Common myeloid progenitor, CD34-positive (primary cell): Measurements from ENCODE around the gene MUC4.

Experiments
- CTCF ChIA-PET: fragments of 350-600 bp; sonication (Branson Sonifier 250); formaldehyde crosslinking; loops from one replicate; lab custom pipeline; 2021; ENCODE audit warnings: antibody characterized with exemption; lab: Charles Lee
- POLR2A ChIA-PET: fragments of 350-600 bp; sonication (Branson Sonifier 250); formaldehyde crosslinking; loops from one replicate; lab custom pipeline; 2021; ENCODE audit warnings: antibody characterized with exemption; lab: Charles Lee
- DNase-seq, 3 donors: peaks; one replicate each; pipeline versions ENCODE4 v3.0.0 to v3.0.0-alpha.2; 2013
- H3K27ac ChIP-seq, 2 experiments: 1 replicate in 1 of 2; 2 replicates in 1 of 2; pipeline ENCODE4 v1.7.0; 2013; ENCODE audit warnings: inconsistent platforms in 2 of 2, low read length in 2 of 2, mild to moderate bottlenecking in 2 of 2, low read depth in 1 of 2, moderate library complexity in 1 of 2; ENCODE audit not compliant: severe bottlenecking in 2 of 2, insufficient read depth in 1 of 2, poor library complexity in 1 of 2
- H3K27me3 ChIP-seq, 5 experiments: replicated peaks in 2 of 5; 1 replicate in 3 of 5; 2 replicates in 2 of 5; pipeline versions ENCODE4 v1.6.1 to v1.7.0; 2013; ENCODE audit warnings: low read length in 4 of 5, mild to moderate bottlenecking in 2 of 5, moderate library complexity in 2 of 5, inconsistent platforms in 1 of 5; ENCODE audit not compliant: insufficient read depth in 5 of 5, control insufficient read depth in 4 of 5
- H3K36me3 ChIP-seq, 4 experiments: 1 replicate in 2 of 4; 2 replicates in 2 of 4; pipeline versions ENCODE4 v1.6.1 to v1.7.0; 2013; ENCODE audit warnings: low read length in 3 of 4, control low read depth in 1 of 4, mild to moderate bottlenecking in 1 of 4; ENCODE audit not compliant: control insufficient read depth in 4 of 4, insufficient read depth in 4 of 4
- H3K4me1 ChIP-seq, 4 experiments: 1 replicate in 3 of 4; 2 replicates in 1 of 4; pipeline versions ENCODE4 v1.6.1 to v1.7.1; 2013; ENCODE audit warnings: low read length in 3 of 4, mild to moderate bottlenecking in 3 of 4, control low read depth in 1 of 4, inconsistent platforms in 1 of 4, moderate library complexity in 1 of 4; ENCODE audit not compliant: control insufficient read depth in 4 of 4, insufficient read depth in 4 of 4; ENCODE audit errors: control extremely low read depth in 1 of 4
- H3K4me3 ChIP-seq, 7 experiments: 1 replicate in 4 of 7; 2 replicates in 3 of 7; pipeline versions ENCODE4 v1.5.1 to v1.7.0; 2013; ENCODE audit warnings: mild to moderate bottlenecking in 7 of 7, low read length in 6 of 7, moderate library complexity in 6 of 7, inconsistent platforms in 2 of 7, low read depth in 2 of 7, control low read depth in 1 of 7; ENCODE audit not compliant: insufficient read depth in 4 of 7, control insufficient read depth in 1 of 7; ENCODE audit errors: extremely low read depth in 1 of 7
- H3K9me3 ChIP-seq, 5 experiments: 1 replicate in 4 of 5; 2 replicates in 1 of 5; pipeline versions ENCODE4 v1.6.1 to v1.7.1; 2013; ENCODE audit warnings: low read length in 4 of 5, mild to moderate bottlenecking in 2 of 5, inconsistent platforms in 1 of 5, low read depth in 1 of 5, moderate library complexity in 1 of 5; ENCODE audit not compliant: control insufficient read depth in 4 of 5, insufficient read depth in 2 of 5; ENCODE audit errors: control extremely low read depth in 1 of 5
- WGBS: methylation state at CpG from one replicate; pipeline ENCODE4 v1.1.5; 2013; ENCODE audit not compliant: insufficient coverage; 5-methylcytosine and 5-hydroxymethylcytosine counted together

Gene MUC4

DNA sequence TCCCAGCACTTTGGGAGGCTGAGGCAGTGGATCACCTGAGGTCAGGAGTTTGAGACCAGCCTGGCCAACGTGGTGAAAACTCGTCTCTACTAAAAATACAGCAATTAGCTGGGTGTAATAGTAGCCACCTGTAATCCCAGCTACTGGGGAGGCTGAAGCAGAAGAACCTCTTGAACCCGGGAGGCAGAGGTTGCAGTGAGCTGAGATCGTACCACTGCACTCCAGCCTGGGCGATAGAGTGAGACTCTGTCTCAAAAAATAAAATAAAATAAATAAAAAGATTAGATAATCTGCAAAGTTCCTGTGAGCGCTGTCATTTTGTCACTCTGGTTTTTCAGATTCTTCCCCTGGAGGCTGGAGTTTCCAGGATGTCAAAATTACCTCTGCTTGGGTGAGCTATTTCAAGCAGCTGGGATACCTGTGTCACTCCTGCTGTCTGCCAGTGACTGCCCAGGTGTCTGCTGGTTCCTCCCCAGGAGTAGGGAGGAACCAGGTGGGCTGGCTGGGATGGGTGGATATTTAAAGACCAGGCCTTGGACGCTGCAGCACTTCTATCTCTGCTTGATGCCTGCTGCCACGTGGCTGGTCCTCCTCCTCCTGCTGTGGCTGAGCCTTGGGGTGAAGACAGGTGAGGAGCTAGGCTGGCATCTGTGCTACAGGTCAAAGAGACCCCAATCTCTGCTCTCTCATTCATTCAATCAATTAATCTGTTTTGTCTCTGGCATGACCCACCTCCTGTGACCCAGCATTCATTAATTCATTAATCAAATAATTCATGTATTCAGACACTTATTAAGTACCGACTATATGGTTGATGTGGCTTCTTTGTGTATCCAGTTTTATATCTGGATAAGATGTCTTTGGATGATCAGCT, 110.5 kb downstream of the MUC4 start:
- no peaks in the 10 kb centered on the region for H3K27me3 ChIP-seq
- no peak overlapping the region for H3K4me3 ChIP-seq
- no peak for DNase-seq
- H3K27ac ChIP-seq = no peak overlapping the region
- H3K36me3 ChIP-seq = peaks cover 0 to 21% (median 0%) of the 10 kb centered on the region in 4 experiments
- CTCF ChIA-PET = no interaction called here
- peaks cover 0 to 2% (median 0%) of the 10 kb centered on the region in 5 experiments for H3K9me3 ChIP-seq
- no peaks in the 10 kb centered on the region for H3K4me1 ChIP-seq
- WGBS = 89% methylated on average over 6 of the region's 9 CpGs
- POLR2A ChIA-PET = interaction anchor here (0.6 kb wide), 1 partner anchor 111 kb away, joined by 4 read pairs; no protein-coding TSS in a partner anchor

DNA sequence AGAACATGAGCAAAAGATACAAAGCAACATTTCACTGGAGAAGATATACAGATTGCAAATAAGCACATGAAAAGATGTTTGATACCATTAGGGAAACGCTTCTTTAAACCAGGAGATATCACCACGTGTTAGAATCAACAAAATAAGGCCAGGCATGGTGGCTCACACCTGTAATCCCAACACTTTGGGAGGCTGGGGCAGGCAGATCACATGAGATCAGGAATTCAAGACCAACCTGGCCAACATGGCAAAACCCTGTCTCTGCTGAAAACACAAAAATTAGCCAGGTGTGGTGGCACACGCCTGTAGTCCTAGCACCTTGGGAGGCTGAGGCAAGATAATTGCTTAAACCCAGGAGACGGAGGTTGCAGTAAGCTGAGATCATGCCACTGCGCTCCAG, 111.4 kb downstream of the MUC4 start:
- H3K9me3 ChIP-seq = no peaks in the 10 kb centered on the region
- no peak overlapping the region for H3K4me3 ChIP-seq
- DNase-seq = no peak
- no peaks in the 10 kb centered on the region for H3K4me1 ChIP-seq
- peaks cover 0 to 21% (median 0%) of the 10 kb centered on the region in 4 experiments for H3K36me3 ChIP-seq
- 90% methylated on average over 4 of the region's 5 CpGs for WGBS
- H3K27ac ChIP-seq = no peak overlapping the region
- H3K27me3 ChIP-seq = no peaks in the 10 kb centered on the region
- ChIA-PET POLR2A (no interaction called here), CTCF (no interaction called here)

DNA sequence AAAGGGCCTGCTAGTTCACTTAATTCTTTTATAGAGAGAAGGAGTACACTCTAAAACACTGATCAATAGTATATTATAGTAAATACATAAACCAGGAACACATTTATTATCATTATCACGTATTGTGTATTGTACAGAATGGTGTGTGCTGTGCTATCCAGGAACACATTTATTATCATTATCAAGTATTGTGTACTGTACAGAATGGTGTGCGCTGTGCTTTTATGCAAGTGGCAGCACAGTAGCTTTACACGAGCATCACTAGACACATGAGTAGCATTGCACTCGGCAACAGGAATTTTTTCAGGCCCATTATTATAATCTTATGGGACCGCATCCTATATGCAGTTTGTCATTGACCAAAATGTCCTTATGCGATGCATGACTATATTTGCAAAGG, 111.9 kb downstream of the MUC4 start:
- peaks cover 0 to 21% (median under 1%) of the 10 kb centered on the region in 4 experiments for H3K36me3 ChIP-seq
- ChIA-PET POLR2A (no interaction called here), CTCF (no interaction called here)
- H3K4me3 ChIP-seq = no peak overlapping the region
- no peaks in the 10 kb centered on the region for H3K4me1 ChIP-seq
- no peaks in the 10 kb centered on the region for H3K9me3 ChIP-seq
- DNase-seq = no peak
- H3K27me3 ChIP-seq = no peaks in the 10 kb centered on the region
- 95% methylated on average over 4 of the region's 6 CpGs for WGBS
- no peak overlapping the region for H3K27ac ChIP-seq

DNA sequence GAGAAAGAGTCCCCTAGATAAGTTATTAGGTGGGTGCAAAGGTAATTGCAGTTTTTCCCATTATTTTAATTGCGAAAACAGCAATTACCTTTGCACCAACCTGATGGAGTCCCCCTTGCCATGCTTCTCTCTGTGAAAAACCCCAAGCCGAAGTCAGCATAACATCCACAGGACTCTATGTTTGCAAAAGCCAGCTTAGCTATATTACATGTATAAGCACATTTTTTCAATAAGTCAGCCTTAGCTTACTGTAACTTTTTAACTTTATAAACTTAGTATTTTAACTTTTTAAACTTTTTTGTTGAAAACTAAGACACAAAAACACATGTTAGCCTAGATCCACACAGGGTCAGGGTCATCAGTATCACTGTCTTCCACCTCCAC, 112.3 kb downstream of the MUC4 start:
- Histone ChIP-seq H3K4me3 (no peak overlapping the region), H3K36me3 (peaks cover 0 to 26% (median 2%) of the 10 kb centered on the region in 4 experiments), H3K27ac (no peak overlapping the region), H3K4me1 (no peaks in the 10 kb centered on the region), H3K9me3 (no peaks in the 10 kb centered on the region), H3K27me3 (no peaks in the 10 kb centered on the region)
- ChIA-PET POLR2A (no interaction called here), CTCF (no interaction called here)
- DNase-seq = no peak
- 82% methylated on average over 2 of the region's 2 CpGs for WGBS

GRCh38 chr3:195698647-195699387, 112.9 kb downstream of the MUC4 start:
- no peak for DNase-seq
- Histone ChIP-seq H3K9me3 (no peaks in the 10 kb centered on the region), H3K36me3 (peaks cover 0 to 32% (median 5%) of the 10 kb centered on the region in 4 experiments), H3K4me3 (no peak overlapping the region), H3K27ac (no peak overlapping the region), H3K27me3 (no peaks in the 10 kb centered on the region), H3K4me1 (no peaks in the 10 kb centered on the region)
- CTCF ChIA-PET = interaction anchor here (1.3 kb wide), 1 partner anchor 95 kb away, joined by 3 read pairs; no protein-coding TSS in a partner anchor
- WGBS = 97% methylated on average over 5 of the region's 5 CpGs
- POLR2A ChIA-PET = no interaction called here

DNA sequence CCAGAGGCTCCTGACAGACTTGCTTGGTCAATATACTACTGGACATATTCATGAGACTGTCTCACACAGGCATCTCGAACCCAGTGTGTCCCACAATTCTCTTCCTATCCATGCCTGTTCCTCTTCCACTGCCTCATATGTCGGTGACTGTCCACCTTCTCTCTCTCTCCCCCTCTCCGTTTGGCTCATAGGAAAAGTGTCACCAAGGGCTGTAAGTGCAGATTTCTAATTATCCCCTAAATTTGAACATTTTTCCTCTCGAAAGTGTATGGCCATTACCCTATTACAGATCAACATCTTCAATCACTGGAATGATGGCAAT, 113.4 kb downstream of the MUC4 start:
- CTCF ChIA-PET = interaction anchor here (1.3 kb wide), 1 partner anchor 94 kb away, joined by 3 read pairs; no protein-coding TSS in a partner anchor
- 92% methylated on average over 4 of the region's 4 CpGs for WGBS
- Histone ChIP-seq H3K4me3 (no peak overlapping the region), H3K9me3 (no peaks in the 10 kb centered on the region), H3K4me1 (no peaks in the 10 kb centered on the region), H3K36me3 (peaks cover 0 to 36% (median 8%) of the 10 kb centered on the region in 4 experiments), H3K27ac (no peak overlapping the region), H3K27me3 (no peaks in the 10 kb centered on the region)
- DNase-seq = no peak
- POLR2A ChIA-PET = no interaction called here
